NCI-H510A (cell line): ENCODE data around the gene MICALL2.

Experiments
- DNase-seq: peaks from one replicate; lab custom pipeline; 2025; lab: John Stamatoyannopoulos, UW

MICALL2 gene

DNA sequence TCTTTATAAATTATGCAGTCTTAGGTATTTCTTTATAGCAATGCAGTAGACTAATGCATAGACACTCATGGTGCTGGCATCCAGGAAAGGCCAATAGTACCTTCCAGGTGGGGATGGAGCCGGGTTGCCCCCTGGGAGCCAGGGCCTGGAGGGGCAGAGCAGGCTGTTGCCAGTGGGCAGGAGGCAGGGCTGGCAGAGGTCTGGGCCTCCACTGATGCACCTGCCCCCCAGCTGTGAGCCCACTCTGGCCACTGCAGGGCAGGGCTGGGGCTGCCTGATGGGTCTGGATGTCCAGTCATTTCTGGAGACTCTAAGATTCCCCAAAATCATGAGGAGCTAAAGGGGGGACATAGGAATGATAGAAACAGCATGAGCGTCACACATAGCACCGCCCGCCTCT lies 66.7 kb downstream of the MICALL2 start:
- no peak for DNase-seq

DNA sequence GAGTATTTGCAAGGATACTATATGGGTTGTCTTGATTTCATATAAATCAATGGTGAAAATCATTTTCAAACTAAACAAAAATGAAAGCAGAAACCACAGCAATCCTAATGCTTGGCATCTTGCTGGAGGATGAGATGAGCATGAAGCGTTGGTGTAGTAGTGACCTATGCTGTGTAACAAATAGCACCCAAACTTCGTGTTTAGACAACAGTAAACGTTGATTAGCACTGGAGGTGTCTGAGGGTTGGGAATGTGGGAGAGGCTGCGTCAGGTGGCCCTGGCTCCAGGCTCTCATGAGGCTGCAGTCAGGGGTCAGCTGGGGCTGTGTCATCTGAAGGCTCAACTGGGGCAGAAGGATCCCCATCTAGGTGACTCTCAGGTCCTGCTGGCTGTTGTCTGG lies 67.8 kb downstream of the MICALL2 start:
- DNase-seq: no peak

DNA sequence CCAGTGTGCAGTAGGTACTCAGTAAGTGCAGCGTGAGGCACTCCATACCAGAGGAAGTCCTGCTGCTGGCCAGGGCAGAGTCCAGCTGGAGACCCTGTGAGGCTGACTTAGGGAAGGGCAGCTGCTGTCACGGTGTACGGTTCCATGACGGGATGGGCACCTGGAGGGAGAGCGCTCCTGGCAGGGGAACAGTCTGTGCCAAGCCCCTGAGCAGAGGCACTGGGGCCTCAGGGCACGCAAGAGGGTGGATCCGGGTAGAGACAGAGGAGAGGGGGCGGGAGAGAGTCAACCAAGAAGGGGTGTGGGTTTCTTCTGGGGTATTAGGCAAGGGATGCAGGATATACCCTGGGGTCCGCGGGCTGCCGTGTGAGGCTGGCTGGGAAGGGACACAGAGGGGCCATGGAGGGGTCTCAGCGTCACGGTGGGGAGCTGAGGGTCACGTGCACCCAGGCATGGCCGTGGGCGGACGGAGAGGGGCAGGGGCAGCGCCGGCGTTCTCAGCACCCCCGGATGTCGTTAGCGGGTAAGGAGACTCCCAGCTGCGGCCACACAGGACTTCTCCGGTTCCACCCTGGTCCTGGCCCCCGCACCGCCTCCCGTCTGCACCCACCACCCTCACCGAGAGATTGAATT lies 70.5 kb downstream of the MICALL2 start:
- DNase-seq: no peak

DNA sequence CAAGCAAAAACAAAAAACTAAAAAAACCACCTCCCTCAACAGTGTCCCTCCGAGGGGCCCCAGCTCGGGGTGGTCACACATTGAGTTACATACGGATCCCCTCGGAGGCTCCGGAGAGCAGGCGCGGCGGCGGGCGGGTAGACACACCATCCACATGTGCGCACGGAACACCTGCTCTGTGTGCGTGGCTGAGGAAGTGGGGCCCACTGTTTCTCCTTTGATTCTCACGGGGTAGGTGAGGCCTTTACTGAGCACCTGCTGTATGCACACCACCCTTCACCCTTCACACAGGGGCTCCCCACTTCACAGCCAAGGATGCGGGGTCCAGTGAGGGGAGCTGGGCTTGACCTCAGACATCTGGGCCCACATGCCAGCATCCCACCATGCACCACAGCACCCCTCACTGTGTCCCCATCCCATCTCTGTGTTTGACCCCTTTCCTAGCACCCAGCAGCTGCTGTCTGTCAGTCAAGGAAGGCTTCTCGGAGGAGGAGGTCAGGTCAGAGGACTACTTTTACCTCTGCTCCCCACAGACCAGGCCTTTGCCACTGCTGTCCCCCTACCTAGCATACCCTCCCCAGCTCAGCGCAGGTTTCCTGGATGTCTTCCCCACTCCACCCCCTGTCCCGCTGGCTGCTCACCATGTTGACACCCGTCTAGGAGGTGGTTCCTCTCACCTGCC lies 71.1 kb downstream of the MICALL2 start:
- no peak for DNase-seq

DNA sequence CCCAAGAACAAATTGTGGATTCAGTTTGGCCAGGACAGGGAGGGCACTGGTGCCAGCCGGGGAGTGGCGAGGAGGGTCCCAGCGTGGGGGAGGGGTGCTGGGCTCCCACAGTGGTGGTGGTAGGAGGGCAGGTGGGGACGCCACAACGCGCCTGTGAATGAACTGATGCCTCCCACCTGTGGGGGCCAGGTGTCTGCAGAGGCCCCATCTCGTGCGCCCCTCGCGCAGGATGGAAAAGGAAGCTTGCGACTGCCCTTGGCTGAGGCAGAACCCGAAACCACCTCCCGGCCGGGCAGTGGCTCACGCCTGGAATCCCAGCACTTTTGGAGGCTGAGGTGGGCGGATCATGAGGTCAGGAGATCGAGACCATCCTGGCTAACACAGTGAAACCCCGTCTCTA lies 72.0 kb downstream of the MICALL2 start:
- DNase-seq: no peak

DNA sequence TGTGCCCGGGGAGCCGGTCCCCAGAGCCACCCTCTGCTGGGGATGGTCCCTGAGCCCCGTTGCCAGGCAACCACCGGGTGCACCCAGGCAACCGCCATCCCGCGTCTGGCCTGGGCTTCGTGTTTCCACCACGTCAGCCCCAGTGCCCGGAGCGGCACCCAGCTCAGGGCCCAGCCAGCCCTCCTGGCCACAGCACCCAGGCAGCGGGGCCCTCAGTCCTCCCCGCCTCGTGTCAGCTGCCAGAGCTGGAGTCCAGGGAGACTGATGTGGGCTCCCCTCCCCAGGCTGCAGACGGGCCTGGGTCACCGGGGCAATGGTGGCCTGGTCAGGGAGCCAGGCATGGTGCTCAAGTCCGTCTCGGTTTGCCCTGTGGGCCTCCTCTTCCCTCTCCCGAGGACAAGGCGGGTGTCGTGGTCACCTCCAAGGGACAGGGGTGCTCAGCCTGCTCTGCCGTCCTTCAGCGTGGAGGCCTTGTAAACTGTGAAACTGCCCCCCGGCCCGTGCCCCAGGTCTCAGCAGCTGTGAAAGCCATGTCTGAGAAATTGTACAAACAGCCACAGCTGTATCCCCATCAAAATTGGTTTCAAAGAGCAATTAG lies 72.5 kb downstream of the MICALL2 start:
- DNase-seq: no peak

DNA sequence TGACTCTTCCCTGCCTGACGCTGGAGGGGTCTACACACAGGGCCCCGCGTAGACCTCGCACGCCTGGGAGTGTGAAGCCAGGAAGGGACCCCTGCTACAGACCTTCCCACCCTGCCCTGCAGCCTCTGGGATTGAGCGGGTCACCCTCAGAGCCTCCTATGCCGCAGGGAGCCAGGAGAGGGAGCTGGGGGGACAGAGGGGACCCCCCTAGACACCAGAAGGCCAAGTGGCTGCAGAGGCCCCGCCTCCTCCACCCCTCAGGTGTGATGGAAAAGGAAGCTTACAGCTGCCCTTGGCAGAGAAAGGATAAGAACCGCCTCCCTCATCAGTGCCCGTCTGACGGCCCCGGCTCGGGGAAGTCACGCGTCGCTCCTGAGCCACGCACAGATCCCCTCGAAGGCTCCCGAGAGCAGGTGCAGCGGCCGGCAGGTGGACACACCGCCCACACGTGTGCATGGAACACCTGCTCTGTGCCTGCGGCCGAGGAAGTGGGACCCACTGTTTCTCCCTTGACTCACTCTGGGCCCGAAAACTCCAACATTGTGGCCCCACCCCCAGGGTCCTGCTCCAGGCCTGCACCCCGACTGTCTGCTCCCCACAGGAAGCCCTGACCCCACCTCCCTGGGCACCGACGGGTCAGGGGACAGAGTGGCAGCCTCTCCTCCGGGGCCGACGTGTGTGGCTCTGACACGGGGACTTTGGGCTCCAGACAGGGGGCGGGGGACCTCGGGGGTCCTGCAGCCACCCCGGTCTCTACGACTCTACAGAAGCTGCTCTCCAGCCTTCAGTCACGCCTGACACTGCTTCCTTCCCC lies 73.3 kb downstream of the MICALL2 start:
- DNase-seq: no peak

DNA sequence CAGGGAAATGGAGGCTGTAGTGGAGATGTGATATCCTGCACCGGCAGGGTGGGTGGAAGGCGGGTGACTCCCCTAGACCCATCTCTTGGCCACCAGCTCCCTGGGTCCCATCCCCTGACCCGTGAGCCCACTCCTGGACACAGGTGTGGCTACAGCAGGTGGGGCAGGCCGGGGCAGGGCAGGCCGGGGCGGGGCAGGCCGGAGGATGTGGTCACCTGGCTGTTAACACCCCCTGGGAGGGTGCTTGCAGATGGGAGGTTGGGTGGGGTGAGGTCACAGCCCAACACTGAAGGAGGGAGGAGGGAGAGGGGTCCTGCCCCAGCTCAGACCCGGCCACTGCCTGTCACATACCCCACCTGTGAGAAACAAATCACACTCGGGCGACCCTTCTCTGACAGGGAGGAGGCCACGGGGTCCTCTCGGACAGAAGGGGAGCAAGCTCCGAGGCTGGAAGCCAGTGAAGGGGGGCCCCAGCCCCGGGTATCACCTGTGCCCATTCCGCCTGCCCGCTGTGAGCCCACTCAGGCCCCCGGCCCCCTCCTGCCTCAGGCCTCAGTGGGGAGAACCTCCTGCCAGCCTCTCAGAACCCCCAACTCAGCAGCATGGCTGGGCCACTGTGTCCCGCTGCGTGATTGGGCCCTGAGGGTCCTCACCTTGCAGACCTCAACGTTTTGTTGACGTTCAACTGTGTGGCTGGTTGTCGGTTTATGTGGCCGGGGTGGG lies 74.0 kb downstream of the MICALL2 start:
- no peak for DNase-seq
